ENCODE data around the gene ITPRIP. TPM values are rescaled to one million over a fixed set of nuclear protein-coding genes. Genes with fewer than 3 reads are reported as not detected.
A peak's percentile ranks its signal among the peaks of the same experiment; 100 is the strongest.

ITPRIP gene
- total and polyA plus RNA-seq, 2 of the 8 experiments (the other 6 are each of a cell fraction or from before 2014, with no cell fraction given) = 15.3 to 16.9 TPM

- peak overlapping the region; percentile 19 for H2BK20ac ChIP-seq (ENCODE audit: low read length)
- no peak overlapping the region for H3K4ac ChIP-seq (replicated peaks; ENCODE audit: insufficient read length, low read depth, low read length)
- peak overlapping the region in 1 of 2 experiments; percentile 21; a peak in 2 of 4 replicates for H3K4me2 ChIP-seq (ENCODE audit: insufficient read depth in 1 of 2, low read depth in 2 of 2, low read length in 2 of 2)
- H3K18ac ChIP-seq (ENCODE audit: extremely low read depth, low read length) = 0 out of 2 replicates have a peak overlapping the region, but pooled peaks have one; percentile 14
- no peak overlapping the region for H4K8ac ChIP-seq (ENCODE audit: extremely low read depth, insufficient read depth, low read length)
- POLR2A ChIA-PET (ENCODE audit: partially characterized antibody) = interaction anchor here (1.2 to 1.4 kb wide), 2 partner anchors 10 to 17 kb away, joined by 3 to 5 read pairs; no protein-coding TSS in a partner anchor
- 89% methylated on average over 11 of the region's 11 CpGs; no CpG with 5 or more reads in 1 of the 2 experiments for WGBS, 2 experiments (ENCODE audit: extremely low coverage in 1 of 2, insufficient coverage in 1 of 2, insufficient read length in 1 of 2, insufficient replicate concordance in 2 of 2, low coverage in 1 of 2, low lambda C conversion rate in 2 of 2, missing lambda C conversion rate in 1 of 2)
- H3K79me2 ChIP-seq (ENCODE audit: control insufficient read depth in 1 of 2, insufficient read depth in 2 of 2, low read length in 2 of 2) = peaks cover 19 to 88% of the 10 kb centered on the region in 2 experiments
- H3K9ac ChIP-seq (replicated peaks in 1 of 4; ENCODE audit: extremely low read depth in 1 of 4, low read depth in 3 of 4, low read length in 3 of 4) = no peak overlapping the region
- H2BK15ac ChIP-seq (ENCODE audit: low read length) = peak overlapping the region; percentile 63; the same call in 1 of the 2 replicates
- H2BK5ac ChIP-seq (ENCODE audit: low read depth, low read length) = peak overlapping the region; percentile 73; the same call in 1 of the 2 replicates
- H4K91ac ChIP-seq (replicated peaks; ENCODE audit: insufficient read length, low read length) = peak overlapping the region; percentile 49
- no peaks in the 10 kb centered on the region for H3K9me3 ChIP-seq (ENCODE audit: insufficient read depth in 2 of 2, low read depth in 1 of 2, low read length in 1 of 2)
- peaks cover 50 to 81% (median 57%) of the 10 kb centered on the region in 4 experiments for H3K4me1 ChIP-seq (replicated peaks in 1 of 4; ENCODE audit: control insufficient read depth in 3 of 4, insufficient read depth in 4 of 4, low read length in 3 of 4)
- H2AFZ ChIP-seq (ENCODE audit: low read length) = no peak overlapping the region
- no peaks in the 10 kb centered on the region for H3K36me3 ChIP-seq (ENCODE audit: control insufficient read depth in 2 of 4, insufficient read depth in 4 of 4, low read length in 3 of 4)
- no peak overlapping the region for H2BK120ac ChIP-seq (replicated peaks; ENCODE audit: low read depth, low read length)
- no peak overlapping the region for H3K14ac ChIP-seq (ENCODE audit: insufficient read length)
- H2BK12ac ChIP-seq (ENCODE audit: low read depth, low read length) = peak overlapping the region; percentile 85
- peaks cover 9% of the 10 kb centered on the region for H3K23me2 ChIP-seq (ENCODE audit: low read depth, low read length)
- DNase-seq (ENCODE audit: low read depth in 1 of 2, low spot score in 2 of 2) (no peak), FAIRE-seq (no peak)
- no peak overlapping the region for H3K56ac ChIP-seq (replicated peaks; ENCODE audit: insufficient read length, low read depth, low read length)
- peak overlapping the region; percentile 69 for H2AK5ac ChIP-seq (ENCODE audit: low read depth, low read length)
- TF ChIP-seq ATF3 (IDR thresholded peaks at IDR 0.05; ENCODE audit: insufficient read depth, low read depth, low read length) = no peak
- H3K27me3 ChIP-seq (replicated peaks in 1 of 4; ENCODE audit: control insufficient read depth in 3 of 4, extremely low read depth in 1 of 4, insufficient read depth in 3 of 4, low read length in 3 of 4) = no peaks in the 10 kb centered on the region
- CTCF ChIA-PET (ENCODE audit: partially characterized antibody) = interaction anchor here (0.8 to 6.8 kb wide), 4 partner anchors 11 to 58 kb away, joined by 3 to 65 read pairs (median 6); no protein-coding TSS in a partner anchor
- H3K23ac ChIP-seq (ENCODE audit: insufficient read length) = no peak overlapping the region
- peak overlapping the region; percentile 63; the same call in 1 of the 2 replicates for H3K27ac ChIP-seq (ENCODE audit: low read depth, low read length)
- H3K79me1 ChIP-seq (ENCODE audit: low read depth, low read length) = peaks cover 24% of the 10 kb centered on the region
- H4K20me1 ChIP-seq (replicated peaks in 1 of 2; ENCODE audit: control insufficient read depth in 1 of 2, insufficient read depth in 2 of 2, low read length in 2 of 2) = peaks cover 4 to 11% of the 10 kb centered on the region in 2 experiments
- peak overlapping the region in 1 of 4 experiments; percentile 11; a peak in 1 of 8 replicates for H3K4me3 ChIP-seq (ENCODE audit: extremely low read depth in 1 of 4, insufficient read depth in 2 of 4, low read depth in 3 of 4, low read length in 4 of 4)
- no peak overlapping the region for H4K5ac ChIP-seq (ENCODE audit: insufficient read length, low read depth, low read length)
These were observed 5.8 kb downstream of the ITPRIP start for GRCh38 chr10:104332243-104333031.

Measured in H1 (cell line).